ENCODE measurements around the gene CLK2. TPM values are rescaled to one million over a fixed set of nuclear protein-coding genes. Genes with fewer than 3 reads are reported as not detected.
A peak's percentile ranks its signal among the peaks of the same experiment; 100 is the strongest.

Gene CLK2
- total RNA-seq, 1 donor from 2014 or later, result 106 TPM

DNA sequence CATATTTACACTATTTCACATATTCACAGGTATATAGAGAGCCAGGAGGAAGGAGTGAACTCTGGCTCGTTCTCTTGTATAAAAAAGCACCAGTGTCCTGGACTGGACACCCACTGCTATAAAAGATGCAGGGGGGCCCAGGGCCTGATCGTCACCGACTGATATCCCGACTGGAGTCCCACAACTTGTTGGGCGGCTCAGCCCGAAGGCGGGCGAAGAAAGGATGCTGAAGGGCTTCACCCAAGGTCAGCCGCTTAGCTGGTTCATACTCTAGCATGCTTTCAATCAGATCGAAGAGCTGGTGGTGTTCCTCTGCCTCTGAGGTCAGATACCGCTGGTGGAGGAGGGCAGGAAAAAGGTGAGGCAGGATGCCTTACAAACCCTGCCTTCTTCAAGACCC, 10.2 kb downstream of the CLK2 start:
- H3K36me3 Mint-ChIP-seq (ENCODE audit: insufficient read depth), result peaks cover 23% of the 10 kb centered on the region
- H3K27me3 Mint-ChIP-seq, result no peaks in the 10 kb centered on the region
- TF ChIP-seq, protein P1, sequence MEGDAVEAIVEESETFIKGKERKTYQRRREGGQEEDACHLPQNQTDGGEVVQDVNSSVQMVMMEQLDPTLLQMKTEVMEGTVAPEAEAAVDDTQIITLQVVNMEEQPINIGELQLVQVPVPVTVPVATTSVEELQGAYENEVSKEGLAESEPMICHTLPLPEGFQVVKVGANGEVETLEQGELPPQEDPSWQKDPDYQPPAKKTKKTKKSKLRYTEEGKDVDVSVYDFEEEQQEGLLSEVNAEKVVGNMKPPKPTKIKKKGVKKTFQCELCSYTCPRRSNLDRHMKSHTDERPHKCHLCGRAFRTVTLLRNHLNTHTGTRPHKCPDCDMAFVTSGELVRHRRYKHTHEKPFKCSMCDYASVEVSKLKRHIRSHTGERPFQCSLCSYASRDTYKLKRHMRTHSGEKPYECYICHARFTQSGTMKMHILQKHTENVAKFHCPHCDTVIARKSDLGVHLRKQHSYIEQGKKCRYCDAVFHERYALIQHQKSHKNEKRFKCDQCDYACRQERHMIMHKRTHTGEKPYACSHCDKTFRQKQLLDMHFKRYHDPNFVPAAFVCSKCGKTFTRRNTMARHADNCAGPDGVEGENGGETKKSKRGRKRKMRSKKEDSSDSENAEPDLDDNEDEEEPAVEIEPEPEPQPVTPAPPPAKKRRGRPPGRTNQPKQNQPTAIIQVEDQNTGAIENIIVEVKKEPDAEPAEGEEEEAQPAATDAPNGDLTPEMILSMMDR (IDR thresholded peaks at IDR 0.05; ENCODE audit: unreplicated experiment), result no peak
- peak overlapping the region; percentile 94 for H3K27ac Mint-ChIP-seq
- no peak overlapping the region for H3K4me3 Mint-ChIP-seq (ENCODE audit: low read depth)
- no peak for DNase-seq (ENCODE audit: low spot score, unreplicated experiment)
- H3K4me1 Mint-ChIP-seq (ENCODE audit: low read depth), result peaks cover 20% of the 10 kb centered on the region
- H3K9me3 Mint-ChIP-seq (ENCODE audit: low read depth), result no peaks in the 10 kb centered on the region

DNA sequence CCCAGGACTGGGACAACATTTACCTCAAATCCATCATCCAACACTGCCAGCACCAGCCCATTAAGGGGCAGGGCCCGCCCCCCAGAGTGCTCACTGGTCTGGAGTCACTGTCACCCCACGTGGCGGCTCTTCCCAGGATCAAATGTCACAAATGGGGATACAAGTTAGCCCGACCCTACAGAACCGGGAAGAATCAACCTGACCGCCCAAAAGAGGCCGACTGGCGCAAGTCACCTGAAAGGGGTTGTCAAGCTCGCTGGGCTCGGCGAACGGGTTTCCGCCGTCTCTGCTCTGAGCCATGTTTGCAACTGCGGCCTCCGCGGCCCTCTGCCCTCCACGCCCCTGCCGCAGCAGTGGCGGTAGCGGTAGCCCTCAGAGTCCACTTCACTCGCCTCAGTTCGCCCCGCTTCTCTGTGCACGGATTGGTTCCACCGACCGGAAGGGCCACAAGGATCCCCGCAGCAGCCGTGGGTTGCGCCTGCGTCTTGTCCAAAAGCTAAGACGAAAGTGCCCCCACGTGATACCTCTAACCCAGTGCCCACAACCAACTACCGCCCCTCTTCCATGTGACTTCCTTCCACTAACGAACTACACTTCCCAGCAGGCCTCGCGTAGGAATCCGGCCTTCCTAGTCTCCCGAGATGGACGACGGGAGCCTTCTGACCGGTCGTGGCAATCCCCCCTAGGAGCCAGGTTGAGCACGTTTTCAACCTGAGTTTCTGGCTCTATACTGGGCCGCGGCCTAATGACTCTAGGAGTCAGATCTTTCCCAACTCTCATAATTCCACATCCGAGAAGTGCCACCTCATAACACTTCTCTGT, 11.2 kb downstream of the CLK2 start, which contains the start of gene SCAMP3:
TSS of gene SCAMP3 (minus strand) at position 509 of the 822 bp plus-strand sequence. CDS start at position 300, 209 bp downstream.
- Mint-ChIP-seq H3K4me3 (ENCODE audit: low read depth) (peak within 1 kb of the TSS; percentile 94), H3K27ac (peak within 1 kb of the TSS; percentile 94), H3K9me3 (ENCODE audit: low read depth) (no peaks in the 10 kb centered on the region), H3K4me1 (ENCODE audit: low read depth) (peaks cover 20% of the 10 kb centered on the region), H3K36me3 (ENCODE audit: insufficient read depth) (peaks cover 17% of the 10 kb centered on the region), H3K27me3 (no peaks in the 10 kb centered on the region)
- peak; percentile 83 for DNase-seq (ENCODE audit: low spot score, unreplicated experiment)
- TF ChIP-seq, protein P1 (IDR thresholded peaks at IDR 0.05; ENCODE audit: unreplicated experiment), result no peak

DNA sequence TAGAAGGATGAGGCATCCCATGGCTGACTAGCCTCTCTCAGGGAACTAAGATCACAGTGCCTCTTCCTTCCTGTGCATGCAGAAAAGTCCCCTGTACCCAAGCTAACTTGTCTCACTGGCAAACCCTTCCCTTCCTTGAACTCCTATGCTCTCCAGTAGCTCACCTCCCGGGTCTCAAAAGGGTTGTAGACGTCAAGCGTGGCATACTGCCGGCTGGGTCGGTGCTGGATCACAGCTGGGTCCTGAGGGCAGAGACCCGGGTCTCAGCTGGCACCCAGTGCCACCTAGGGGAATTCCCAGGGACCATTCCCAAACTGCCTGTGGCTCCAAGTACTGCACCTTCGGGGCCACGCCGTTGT, 11.8 kb downstream of the CLK2 start:
- Mint-ChIP-seq H3K4me3 (ENCODE audit: low read depth) (peak overlapping the region; percentile 94), H3K27ac (peak overlapping the region; percentile 94), H3K9me3 (ENCODE audit: low read depth) (no peaks in the 10 kb centered on the region), H3K36me3 (ENCODE audit: insufficient read depth) (peaks cover 19% of the 10 kb centered on the region), H3K4me1 (ENCODE audit: low read depth) (peaks cover 20% of the 10 kb centered on the region), H3K27me3 (no peaks in the 10 kb centered on the region)
- no peak for DNase-seq (ENCODE audit: low spot score, unreplicated experiment)
- TF ChIP-seq, protein P1 (IDR thresholded peaks at IDR 0.05; ENCODE audit: unreplicated experiment), result peak; percentile 34

DNA sequence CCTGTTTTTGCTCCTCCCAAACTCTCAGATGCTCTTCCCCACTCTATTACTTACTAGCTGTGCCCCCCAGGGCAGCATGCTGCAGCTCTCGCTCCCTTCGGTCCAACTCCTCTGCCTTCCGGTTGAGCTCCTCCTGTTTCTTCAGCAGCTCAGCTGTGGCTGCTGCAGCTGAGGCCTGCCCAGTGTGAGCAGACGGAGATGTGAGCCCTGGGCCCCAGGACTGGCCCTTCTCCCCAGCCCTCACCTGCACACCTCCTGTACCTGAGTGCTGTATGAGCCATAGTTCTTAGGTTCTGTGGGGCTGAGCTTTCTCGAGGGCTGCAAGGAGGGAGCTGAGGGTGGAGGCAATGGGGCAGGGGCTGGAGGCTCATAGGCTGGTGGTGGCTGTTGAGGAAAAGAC, 13.0 kb downstream of the CLK2 start:
- H3K27me3 Mint-ChIP-seq, result no peaks in the 10 kb centered on the region
- TF ChIP-seq, protein P1 (IDR thresholded peaks at IDR 0.05; ENCODE audit: unreplicated experiment), result no peak
- no peaks in the 10 kb centered on the region for H3K9me3 Mint-ChIP-seq (ENCODE audit: low read depth)
- peak overlapping the region; percentile 94 for H3K4me3 Mint-ChIP-seq (ENCODE audit: low read depth)
- no peak for DNase-seq (ENCODE audit: low spot score, unreplicated experiment)
- H3K27ac Mint-ChIP-seq, result peak overlapping the region; percentile 72
- peaks cover 24% of the 10 kb centered on the region for H3K4me1 Mint-ChIP-seq (ENCODE audit: low read depth)
- peaks cover 15% of the 10 kb centered on the region for H3K36me3 Mint-ChIP-seq (ENCODE audit: insufficient read depth)

DNA sequence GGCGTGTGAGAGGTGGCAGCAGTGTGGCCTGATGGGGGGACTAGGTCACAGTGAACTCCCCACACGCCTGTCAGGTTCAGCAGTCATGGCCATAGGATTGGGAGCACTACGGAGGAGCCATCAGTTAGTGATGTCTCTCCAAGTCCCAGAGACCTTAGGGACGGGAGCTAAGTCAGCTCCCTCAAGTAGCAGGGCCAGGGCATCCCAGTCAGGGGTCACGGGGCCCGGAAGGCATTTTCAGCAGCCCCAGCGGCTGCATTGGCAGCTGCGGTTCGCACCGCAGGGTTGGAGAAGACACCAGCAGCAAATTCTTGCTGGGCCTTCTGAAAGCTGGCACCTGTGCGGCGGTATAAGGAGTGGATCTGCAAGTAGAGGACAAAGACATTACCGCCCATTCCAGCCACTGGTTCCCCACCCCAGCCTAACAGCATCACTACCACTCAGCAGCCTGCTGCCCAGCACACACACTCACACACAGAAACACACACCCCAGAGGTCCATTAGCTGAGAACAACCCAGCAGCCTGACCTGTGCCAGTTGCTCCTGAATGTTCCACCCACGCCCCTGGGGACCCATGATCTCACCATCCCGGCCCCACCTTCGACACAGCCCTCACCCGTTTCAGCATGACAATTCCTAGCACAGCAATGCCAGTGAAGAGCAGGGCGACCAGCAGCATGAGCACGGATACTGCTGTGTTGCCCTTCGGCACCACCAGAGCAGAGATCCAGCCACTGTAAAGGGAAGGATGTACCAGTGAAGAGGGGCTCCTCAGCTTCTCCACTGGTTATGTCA, 17.0 kb downstream of the CLK2 start:
- no peak for DNase-seq (ENCODE audit: low spot score, unreplicated experiment)
- H3K4me1 Mint-ChIP-seq (ENCODE audit: low read depth), result peaks cover 22% of the 10 kb centered on the region
- peaks cover 14% of the 10 kb centered on the region for H3K36me3 Mint-ChIP-seq (ENCODE audit: insufficient read depth)
- no peaks in the 10 kb centered on the region for H3K27me3 Mint-ChIP-seq
- TF ChIP-seq, protein P1 (IDR thresholded peaks at IDR 0.05; ENCODE audit: unreplicated experiment), result no peak
- H3K27ac Mint-ChIP-seq, result peak overlapping the region; percentile 86
- peak overlapping the region; percentile 81 for H3K4me3 Mint-ChIP-seq (ENCODE audit: low read depth)
- H3K9me3 Mint-ChIP-seq (ENCODE audit: low read depth), result no peaks in the 10 kb centered on the region
